Neural cell (in vitro differentiated cells): Measurements from ENCODE around the gene ADCY7. TPM values are rescaled to one million over a fixed set of nuclear protein-coding genes. Genes with fewer than 3 reads are reported as not detected.

Source experiments
- H2AFZ ChIP-seq: fragments of 200-600, 300-800 bp; sonication (generic), shearing (Covaris generic); 2 replicates; pipeline ENCODE4 v1.6.0; 2014; ENCODE audit warnings: low read depth, mild to moderate bottlenecking, antibody characterized with exemption, low read length, moderate library complexity
- H3F3A ChIP-seq: fragments of 200-600 bp; shearing (Covaris generic); 2 replicates; pipeline ENCODE4 v1.6.1; 2016; ENCODE audit warnings: mild to moderate bottlenecking, moderate library complexity, mixed read lengths, antibody characterized with exemption, low read length; ENCODE audit not compliant: insufficient read depth, poor library complexity, severe bottlenecking
- H3K27ac ChIP-seq: fragments of 200-600, 300-800 bp; sonication (generic), shearing (Covaris generic); 2 replicates; pipeline ENCODE4 v1.5.1; 2014; ENCODE audit warnings: mild to moderate bottlenecking, low read length, moderate library complexity
- H3K27me3 ChIP-seq: fragments of 300-800, 200-600 bp; sonication (generic), shearing (Covaris generic); 2 replicates; pipeline ENCODE4 v1.6.0; 2014; ENCODE audit warnings: mild to moderate bottlenecking, low read depth, low read length, moderate library complexity; ENCODE audit not compliant: insufficient read depth
- H3K36me3 ChIP-seq: fragments of 300-800, 200-600 bp; sonication (generic), shearing (Covaris generic); 2 replicates; pipeline ENCODE4 v1.5.1; 2014; ENCODE audit warnings: mild to moderate bottlenecking, antibody characterized with exemption, low read length, moderate library complexity; ENCODE audit not compliant: insufficient read depth
- H3K4me2 ChIP-seq: fragments of 300-800, 200-600 bp; sonication (generic), shearing (Covaris generic); 2 replicates; pipeline ENCODE4 v1.6.0; 2014; ENCODE audit warnings: mild to moderate bottlenecking, low read length
- H3K4me3 ChIP-seq: fragments of 300-800, 200-600 bp; sonication (generic), shearing (Covaris generic); 2 replicates; pipeline ENCODE4 v1.5.1; 2014; ENCODE audit warnings: mild to moderate bottlenecking, low read length, moderate library complexity
- H3K79me2 ChIP-seq: fragments of 200-600 bp; shearing (Covaris generic); replicated peaks from 2 replicates; pipeline ENCODE4 v1.6.0; 2014; ENCODE audit warnings: mild to moderate bottlenecking, low read length, moderate library complexity; ENCODE audit not compliant: insufficient read depth
- H3K9ac ChIP-seq: fragments of 300-800, 200-600 bp; sonication (generic), shearing (Covaris generic); 2 replicates; pipeline ENCODE4 v1.6.1; 2016; ENCODE audit warnings: mild to moderate bottlenecking, low read length, mixed read lengths
- H3K9me2 ChIP-seq: fragments of 200-600 bp; shearing (Covaris generic); 2 replicates; pipeline ENCODE4 v1.6.1; 2016; ENCODE audit warnings: mild to moderate bottlenecking, low read length, mixed read lengths; ENCODE audit not compliant: insufficient read depth
- H3K9me3 ChIP-seq: fragments of 200-600, 300-800 bp; sonication (generic), shearing (Covaris generic); 2 replicates; pipeline ENCODE4 v1.6.1; 2016; ENCODE audit warnings: mild to moderate bottlenecking, mixed run types, low read length, moderate library complexity, mixed read lengths
- H4K20me1 ChIP-seq: fragments of 200-600 bp; shearing (Covaris generic); 2 replicates; pipeline ENCODE4 v1.6.1; 2016; ENCODE audit warnings: mild to moderate bottlenecking, mixed run types; ENCODE audit not compliant: insufficient read depth
- CTCF ChIP-seq: fragments of 450-650 bp; IDR thresholded peaks from 2 replicates; pipeline ENCODE4 v1.5.1; 2014; ENCODE audit warnings: antibody characterized with exemption, mild to moderate bottlenecking, moderate library complexity; ENCODE audit not compliant: poor library complexity, severe bottlenecking
- EP300 ChIP-seq: fragments of 450-650 bp; conservative IDR thresholded peaks from 2 replicates; pipeline ENCODE4 v1.6.1; 2014; ENCODE audit warnings: antibody characterized with exemption, mild to moderate bottlenecking, moderate library complexity; ENCODE audit not compliant: poor library complexity, severe bottlenecking
- EZH2 ChIP-seq: fragments of 200-600, 300-800 bp; shearing (Covaris generic), sonication (generic); IDR thresholded peaks from 2 replicates; pipeline ENCODE4 v1.6.1; 2014; ENCODE audit warnings: antibody characterized with exemption, low read length, borderline replicate concordance, mild to moderate bottlenecking; ENCODE audit not compliant: insufficient read depth, poor library complexity, severe bottlenecking
- MXI1 ChIP-seq: fragments of 450-650 bp; conservative IDR thresholded peaks from 2 replicates; pipeline ENCODE4 v1.6.1; 2014; ENCODE audit warnings: antibody characterized with exemption, mild to moderate bottlenecking; ENCODE audit not compliant: poor library complexity, severe bottlenecking
- POLR2AphosphoS5 ChIP-seq: IDR thresholded peaks from 2 replicates; pipeline ENCODE4 v1.6.1; 2012
- RAD21 ChIP-seq: fragments of 450-650 bp; conservative IDR thresholded peaks from 2 replicates; pipeline ENCODE4 v1.6.1; 2014; ENCODE audit warnings: antibody characterized with exemption, mild to moderate bottlenecking, moderate library complexity
- REST ChIP-seq: IDR thresholded peaks from 2 replicates; pipeline ENCODE4 v1.6.1; 2012; ENCODE audit warnings: borderline replicate concordance
- SMC3 ChIP-seq: fragments of 450-650 bp; conservative IDR thresholded peaks from 2 replicates; pipeline ENCODE4 v1.6.1; 2014; ENCODE audit warnings: antibody characterized with exemption, mild to moderate bottlenecking, moderate library complexity; ENCODE audit not compliant: poor library complexity
- TAF1 ChIP-seq: IDR thresholded peaks from 2 replicates; pipeline ENCODE4 v1.6.1; 2012; ENCODE audit warnings: low read depth
- polyA plus RNA-seq: library from polyadenylated mRNA; depleted of rRNA; stranded (reverse); fragments of >200 nt; gene quantifications from 2 replicates; pipeline ENCODE4 v1.2.3, GENCODE V29; 2014

ADCY7 gene
- polyA plus RNA-seq, 1 donor from 2014 or later: 2.0 TPM

- H3K27ac ChIP-seq: no peak overlapping the region
- H3K27me3 ChIP-seq: no peaks in the 10 kb centered on the region
- H3K79me2 ChIP-seq: no peaks in the 10 kb centered on the region
- H3K9me2 ChIP-seq: no peaks in the 10 kb centered on the region
- TF ChIP-seq SMC3 (no peak), CTCF (no peak), REST (no peak), EP300 (no peak), TAF1 (no peak), EZH2 (no peak), MXI1 (no peak)
- H2AFZ ChIP-seq: no peak overlapping the region
- H3K4me2 ChIP-seq: no peak overlapping the region
- H3K9ac ChIP-seq: no peak overlapping the region
- no peaks in the 10 kb centered on the region for H3K36me3 ChIP-seq
- H3K4me3 ChIP-seq: no peak overlapping the region
- no peaks in the 10 kb centered on the region for H3F3A ChIP-seq
- no peaks in the 10 kb centered on the region for H4K20me1 ChIP-seq
- H3K9me3 ChIP-seq: no peaks in the 10 kb centered on the region
These were observed 15.7 kb downstream of the ADCY7 start for GRCh38 chr16:50282010-50282538.

DNA sequence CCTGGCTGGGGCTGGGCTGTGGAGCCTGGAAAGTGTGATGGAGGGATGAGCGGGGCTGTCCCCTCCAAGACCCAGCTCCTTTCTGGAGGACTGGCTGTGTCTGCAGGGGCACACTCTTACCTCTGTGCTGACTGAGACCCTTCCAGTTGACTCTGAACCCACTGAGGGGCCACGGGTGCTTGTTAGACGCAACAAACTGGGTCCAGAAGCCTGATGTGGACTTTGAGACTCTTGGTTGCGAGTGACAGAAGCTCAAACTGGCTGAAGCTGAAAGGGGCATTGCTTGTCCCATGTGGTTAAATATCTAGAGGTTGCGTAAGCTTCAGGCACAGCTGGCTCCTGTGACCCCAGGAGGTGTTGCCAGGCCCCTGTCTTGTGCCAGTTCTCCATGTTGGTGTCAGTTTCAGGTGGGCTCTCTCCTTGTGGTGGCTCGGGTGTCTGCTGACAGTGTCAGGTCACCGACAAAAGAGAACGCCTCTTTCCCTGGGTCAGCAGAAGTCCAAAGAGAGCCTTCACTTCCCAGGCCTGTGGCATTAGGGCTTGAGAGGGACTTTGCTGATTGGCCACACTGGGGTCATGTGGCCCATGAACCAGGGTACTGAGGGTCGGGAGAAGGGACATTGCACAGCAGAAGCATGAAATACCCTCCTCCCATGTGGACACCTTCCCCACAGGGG lies 16.7 kb downstream of the ADCY7 start:
- no peak overlapping the region for H3K27ac ChIP-seq
- no peak overlapping the region for H3K9ac ChIP-seq
- H3K9me3 ChIP-seq: no peaks in the 10 kb centered on the region
- no peaks in the 10 kb centered on the region for H3K9me2 ChIP-seq
- no peaks in the 10 kb centered on the region for H3K79me2 ChIP-seq
- H2AFZ ChIP-seq: no peak overlapping the region
- TF ChIP-seq SMC3 (no peak), POLR2AphosphoS5 (no peak), EP300 (no peak), REST (no peak), TAF1 (no peak), CTCF (no peak), MXI1 (no peak), EZH2 (no peak), RAD21 (no peak)
- H3K4me3 ChIP-seq: no peak overlapping the region
- H4K20me1 ChIP-seq: no peaks in the 10 kb centered on the region
- H3K36me3 ChIP-seq: no peaks in the 10 kb centered on the region
- no peaks in the 10 kb centered on the region for H3K27me3 ChIP-seq
- H3F3A ChIP-seq: no peaks in the 10 kb centered on the region
- H3K4me2 ChIP-seq: no peak overlapping the region
